ENCODE results near the gene PTMS.

The PTMS gene

DNA sequence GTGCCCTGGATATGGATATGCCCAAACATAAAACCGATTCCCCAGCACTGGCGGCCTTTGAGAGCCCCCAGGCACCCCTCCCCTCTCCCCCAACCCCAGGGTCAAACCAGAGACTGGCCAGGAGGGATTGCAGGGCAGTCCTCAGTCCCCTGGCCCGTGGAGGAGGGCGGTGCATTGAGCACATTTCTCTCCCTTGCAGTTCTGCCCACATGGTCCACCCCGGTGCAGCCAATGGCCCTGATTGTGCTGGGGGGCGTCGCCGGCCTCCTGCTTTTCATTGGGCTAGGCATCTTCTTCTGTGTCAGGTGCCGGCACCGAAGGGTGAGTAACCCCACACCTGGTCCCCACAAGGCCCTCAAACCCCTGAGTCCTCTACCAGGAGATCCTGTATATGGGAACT lies 52.1 kb downstream of the PTMS start:
- TF ChIP-seq SP2 (tag by site-specific recombination; IDR thresholded peaks at IDR 0.05), result peak; percentile 13; the same call in 1 of the 2 replicates
- TF ChIP-seq OSR2 (tag by site-specific recombination; IDR thresholded peaks at IDR 0.05), result no peak
- peak; percentile 43; the same call in 1 of the 2 replicates for TF ChIP-seq ZNF10 (tag by site-specific recombination; IDR thresholded peaks at IDR 0.05)
- peak; percentile 94 for TF ChIP-seq KLF10 (tag by site-specific recombination; IDR thresholded peaks at IDR 0.05)
- TF ChIP-seq, protein P1, sequence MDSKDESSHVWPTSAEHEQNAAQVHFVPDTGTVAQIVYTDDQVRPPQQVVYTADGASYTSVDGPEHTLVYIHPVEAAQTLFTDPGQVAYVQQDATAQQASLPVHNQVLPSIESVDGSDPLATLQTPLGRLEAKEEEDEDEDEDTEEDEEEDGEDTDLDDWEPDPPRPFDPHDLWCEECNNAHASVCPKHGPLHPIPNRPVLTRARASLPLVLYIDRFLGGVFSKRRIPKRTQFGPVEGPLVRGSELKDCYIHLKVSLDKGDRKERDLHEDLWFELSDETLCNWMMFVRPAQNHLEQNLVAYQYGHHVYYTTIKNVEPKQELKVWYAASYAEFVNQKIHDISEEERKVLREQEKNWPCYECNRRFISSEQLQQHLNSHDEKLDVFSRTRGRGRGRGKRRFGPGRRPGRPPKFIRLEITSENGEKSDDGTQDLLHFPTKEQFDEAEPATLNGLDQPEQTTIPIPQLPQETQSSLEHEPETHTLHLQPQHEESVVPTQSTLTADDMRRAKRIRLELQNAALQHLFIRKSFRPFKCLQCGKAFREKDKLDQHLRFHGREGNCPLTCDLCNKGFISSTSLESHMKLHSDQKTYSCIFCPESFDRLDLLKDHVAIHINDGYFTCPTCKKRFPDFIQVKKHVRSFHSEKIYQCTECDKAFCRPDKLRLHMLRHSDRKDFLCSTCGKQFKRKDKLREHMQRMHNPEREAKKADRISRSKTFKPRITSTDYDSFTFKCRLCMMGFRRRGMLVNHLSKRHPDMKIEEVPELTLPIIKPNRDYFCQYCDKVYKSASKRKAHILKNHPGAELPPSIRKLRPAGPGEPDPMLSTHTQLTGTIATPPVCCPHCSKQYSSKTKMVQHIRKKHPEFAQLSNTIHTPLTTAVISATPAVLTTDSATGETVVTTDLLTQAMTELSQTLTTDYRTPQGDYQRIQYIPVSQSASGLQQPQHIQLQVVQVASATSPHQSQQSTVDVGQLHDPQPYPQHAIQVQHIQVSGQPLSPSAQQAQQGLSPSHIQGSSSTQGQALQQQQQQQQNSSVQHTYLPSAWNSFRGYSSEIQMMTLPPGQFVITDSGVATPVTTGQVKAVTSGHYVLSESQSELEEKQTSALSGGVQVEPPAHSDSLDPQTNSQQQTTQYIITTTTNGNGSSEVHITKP (tag by site-specific recombination; IDR thresholded peaks at IDR 0.05), result peak; percentile 63
- no peak for TF ChIP-seq ZBTB48 (tag by site-specific recombination; IDR thresholded peaks at IDR 0.05)
- no peak for TF ChIP-seq ZNF558 (tag by site-specific recombination; IDR thresholded peaks at IDR 0.05)
- POLR2A ChIA-PET, result no interaction called here
- H3K36me3 ChIP-seq (ENCODE audit: control insufficient read depth in 2 of 2, insufficient read depth in 1 of 2, low read length in 2 of 2), result no peaks in the 10 kb centered on the region
- CTCF ChIA-PET, result interaction anchor here (2.0 kb wide), 1 partner anchor 65 kb away, joined by 9 read pairs; the partner anchor contains the start of gene MLF2
- H3K4me3 ChIP-seq (ENCODE audit: low read depth, low read length), result no peak overlapping the region
- peaks cover 6% of the 10 kb centered on the region; the same call in 1 of the 2 replicates for H3K4me1 ChIP-seq (ENCODE audit: control insufficient read depth, insufficient read depth, low read length)
- no peak overlapping the region for H3K27ac ChIP-seq (ENCODE audit: extremely low read depth, low read depth, low read length)
- H3K9me3 ChIP-seq (ENCODE audit: control insufficient read depth, insufficient read depth, low read depth, low read length), result no peaks in the 10 kb centered on the region

DNA sequence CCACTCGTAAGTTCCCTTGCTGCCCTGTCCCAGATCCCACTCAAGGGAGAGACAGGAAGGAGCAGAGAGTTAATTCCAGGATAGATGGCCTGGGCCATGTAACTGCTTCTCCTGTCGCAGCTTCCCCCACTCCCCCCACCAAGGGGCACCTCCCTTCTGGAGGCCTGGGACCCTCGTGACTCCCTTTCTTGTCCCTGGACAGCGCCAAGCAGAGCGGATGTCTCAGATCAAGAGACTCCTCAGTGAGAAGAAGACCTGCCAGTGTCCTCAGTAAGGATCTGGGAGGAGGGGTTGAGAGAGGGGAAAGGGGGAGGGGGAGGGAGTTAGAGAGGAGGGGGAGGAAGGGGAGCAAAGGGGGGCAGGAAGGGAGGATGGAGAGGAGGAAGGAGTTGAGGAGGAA lies 52.5 kb downstream of the PTMS start:
- H3K4me1 ChIP-seq (ENCODE audit: control insufficient read depth, insufficient read depth, low read length), result peaks cover 6% of the 10 kb centered on the region; the same call in 1 of the 2 replicates
- H3K27ac ChIP-seq (ENCODE audit: extremely low read depth, low read depth, low read length), result no peak overlapping the region
- H3K9me3 ChIP-seq (ENCODE audit: control insufficient read depth, insufficient read depth, low read depth, low read length), result no peaks in the 10 kb centered on the region
- TF ChIP-seq ZNF302 (tag by site-specific recombination; IDR thresholded peaks at IDR 0.05; ENCODE audit: low read depth) (no peak), ZNF169 (tag by site-specific recombination; IDR thresholded peaks at IDR 0.05) (no peak), ZNF274 (IDR thresholded peaks at IDR 0.05; ENCODE audit: low read length) (no peak), ZNF274 (tag by site-specific recombination; IDR thresholded peaks at IDR 0.05; ENCODE audit: borderline replicate concordance) (no peak), ZNF266 (tag by site-specific recombination; IDR thresholded peaks at IDR 0.05; ENCODE audit: low read depth) (no peak), ZNF2 (tag by site-specific recombination; IDR thresholded peaks at IDR 0.05) (no peak)
- TF ChIP-seq, protein P2, sequence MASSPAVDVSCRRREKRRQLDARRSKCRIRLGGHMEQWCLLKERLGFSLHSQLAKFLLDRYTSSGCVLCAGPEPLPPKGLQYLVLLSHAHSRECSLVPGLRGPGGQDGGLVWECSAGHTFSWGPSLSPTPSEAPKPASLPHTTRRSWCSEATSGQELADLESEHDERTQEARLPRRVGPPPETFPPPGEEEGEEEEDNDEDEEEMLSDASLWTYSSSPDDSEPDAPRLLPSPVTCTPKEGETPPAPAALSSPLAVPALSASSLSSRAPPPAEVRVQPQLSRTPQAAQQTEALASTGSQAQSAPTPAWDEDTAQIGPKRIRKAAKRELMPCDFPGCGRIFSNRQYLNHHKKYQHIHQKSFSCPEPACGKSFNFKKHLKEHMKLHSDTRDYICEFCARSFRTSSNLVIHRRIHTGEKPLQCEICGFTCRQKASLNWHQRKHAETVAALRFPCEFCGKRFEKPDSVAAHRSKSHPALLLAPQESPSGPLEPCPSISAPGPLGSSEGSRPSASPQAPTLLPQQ (tag by site-specific recombination; IDR thresholded peaks at IDR 0.05), result no peak
- ChIA-PET POLR2A (no interaction called here), CTCF (interaction anchor here (2.0 kb wide), 1 partner anchor 66 kb away, joined by 9 read pairs; the partner anchor contains the start of gene MLF2)
- no peak overlapping the region for H3K4me3 ChIP-seq (ENCODE audit: low read depth, low read length)
- H3K36me3 ChIP-seq (ENCODE audit: control insufficient read depth in 2 of 2, insufficient read depth in 1 of 2, low read length in 2 of 2), result no peaks in the 10 kb centered on the region

DNA sequence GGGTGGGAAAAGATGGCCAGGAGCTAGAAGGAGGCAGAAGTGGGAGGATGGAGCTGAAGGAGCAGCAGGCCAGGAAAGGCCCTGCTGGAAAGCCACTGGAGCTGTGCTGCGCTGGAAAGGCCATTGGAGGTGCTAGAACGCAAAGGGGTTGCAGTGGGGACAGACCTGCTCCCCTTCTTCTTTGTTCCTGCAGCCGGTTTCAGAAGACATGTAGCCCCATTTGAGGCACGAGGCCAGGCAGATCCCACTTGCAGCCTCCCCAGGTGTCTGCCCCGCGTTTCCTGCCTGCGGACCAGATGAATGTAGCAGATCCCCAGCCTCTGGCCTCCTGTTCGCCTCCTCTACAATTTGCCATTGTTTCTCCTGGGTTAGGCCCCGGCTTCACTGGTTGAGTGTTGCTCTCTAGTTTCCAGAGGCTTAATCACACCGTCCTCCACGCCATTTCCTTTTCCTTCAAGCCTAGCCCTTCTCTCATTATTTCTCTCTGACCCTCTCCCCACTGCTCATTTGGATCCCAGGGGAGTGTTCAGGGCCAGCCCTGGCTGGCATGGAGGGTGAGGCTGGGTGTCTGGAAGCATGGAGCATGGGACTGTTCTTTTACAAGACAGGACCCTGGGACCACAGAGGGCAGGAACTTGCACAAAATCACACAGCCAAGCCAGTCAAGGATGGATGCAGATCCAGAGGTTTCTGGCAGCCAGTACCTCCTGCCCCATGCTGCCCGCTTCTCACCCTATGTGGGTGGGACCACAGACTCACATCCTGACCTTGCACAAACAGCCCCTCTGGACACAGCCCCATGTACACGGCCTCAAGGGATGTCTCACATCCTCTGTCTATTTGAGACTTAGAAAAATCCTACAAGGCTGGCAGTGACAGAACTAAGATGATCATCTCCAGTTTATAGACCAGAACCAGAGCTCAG lies 53.2 kb downstream of the PTMS start:
- peaks cover 0 to 3% of the 10 kb centered on the region in 2 experiments; a peak in 1 of 3 replicates for H3K36me3 ChIP-seq (ENCODE audit: control insufficient read depth in 2 of 2, insufficient read depth in 1 of 2, low read length in 2 of 2)
- ChIA-PET POLR2A (no interaction called here), CTCF (interaction anchor here (1.4 to 2.0 kb wide), 2 partner anchors 53 to 67 kb away, joined by 5 to 9 read pairs; partner anchors contain the start of genes MLF2 and PTMS)
- peaks cover 6% of the 10 kb centered on the region; the same call in 1 of the 2 replicates for H3K4me1 ChIP-seq (ENCODE audit: control insufficient read depth, insufficient read depth, low read length)
- H3K9me3 ChIP-seq (ENCODE audit: control insufficient read depth, insufficient read depth, low read depth, low read length), result no peaks in the 10 kb centered on the region
- H3K4me3 ChIP-seq (ENCODE audit: low read depth, low read length), result no peak overlapping the region
- H3K27ac ChIP-seq (ENCODE audit: extremely low read depth, low read depth, low read length), result no peak overlapping the region
- 0 out of 2 replicates have a peak, but pooled peaks have one; percentile 16 for TF ChIP-seq ZNF600 (tag by site-specific recombination; IDR thresholded peaks at IDR 0.05)
- TF ChIP-seq ZXDB (tag by site-specific recombination; IDR thresholded peaks at IDR 0.05), result no peak
